ENCODE measurements around the gene TRIP10.

- TF ChIP-seq POLR2A (IDR thresholded peaks at IDR 0.05; ENCODE audit: low read depth, low read length), result no peak
- no peak for TF ChIP-seq TAF1 (IDR thresholded peaks at IDR 0.05; ENCODE audit: low read depth, low read length)
- TF ChIP-seq POLR2AphosphoS5 (IDR thresholded peaks at IDR 0.05; ENCODE audit: low read depth, low read length), result no peak
- TF ChIP-seq SPI1 (IDR thresholded peaks at IDR 0.05; ENCODE audit: low read depth, low read length), result no peak
- TF ChIP-seq POU2F2 (IDR thresholded peaks at IDR 0.05; ENCODE audit: low read depth, low read length), result no peak
Measured at GRCh38 chr19:6724631-6725492, 14.6 kb upstream of the TRIP10 start.

Measured in GM12891 (cell line).